Measurements from ENCODE around the gene ZFHX2. TPM values are rescaled to one million over a fixed set of nuclear protein-coding genes. Genes with fewer than 3 reads are reported as not detected.

The ZFHX2 gene
- total RNA-seq, 1 experiment from 2014 or later, result 0.58 TPM

Other genes starting within 250 kb of the ZFHX2 start
- 2.7 and 4.3 TPM in 2 replicates for gene PPP1R3E, start 248.9 kb downstream of the ZFHX2 start, total RNA-seq (2014; rRNA removed; shearing (Covaris generic))
- gene BCL2L2, start 244.9 kb downstream of the ZFHX2 start, total RNA-seq (2014; rRNA removed; shearing (Covaris generic)), result 14.6 and 20.3 TPM in 2 replicates
- gene PABPN1, start 230.3 kb downstream of the ZFHX2 start, total RNA-seq (2014; rRNA removed; shearing (Covaris generic)), result 63.4 and 72.1 TPM in 2 replicates
- not detected in 2 replicates for gene SLC22A17, start 198.9 kb downstream of the ZFHX2 start, total RNA-seq (2014; rRNA removed; shearing (Covaris generic))
- not detected in 2 replicates for gene EFS, start 186.6 kb downstream of the ZFHX2 start, total RNA-seq (2014; rRNA removed; shearing (Covaris generic))
- gene IL25, start 179.0 kb downstream of the ZFHX2 start, total RNA-seq (2014; rRNA removed; shearing (Covaris generic)), result not detected in 2 replicates
- not detected in 2 replicates for gene CMTM5, start 174.7 kb downstream of the ZFHX2 start, total RNA-seq (2014; rRNA removed; shearing (Covaris generic))
- gene MYH6, start 143.5 kb downstream of the ZFHX2 start, total RNA-seq (2014; rRNA removed; shearing (Covaris generic)), result not detected in 2 replicates
- gene MYH7, start 116.1 kb downstream of the ZFHX2 start, total RNA-seq (2014; rRNA removed; shearing (Covaris generic)), result not detected in 2 replicates
- gene NGDN, start 82.1 kb downstream of the ZFHX2 start, total RNA-seq (2014; rRNA removed; shearing (Covaris generic)), result 14.6 and 28.3 TPM in 2 replicates
- 13.5 and 30.0 TPM in 2 replicates for gene THTPA, start 4.5 kb upstream of the ZFHX2 start, total RNA-seq (2014; rRNA removed; shearing (Covaris generic))
- gene AP1G2, start 16.0 kb upstream of the ZFHX2 start, total RNA-seq (2014; rRNA removed; shearing (Covaris generic)), result 67.6 and 77.9 TPM in 2 replicates
- gene JPH4, start 27.0 kb upstream of the ZFHX2 start, total RNA-seq (2014; rRNA removed; shearing (Covaris generic)), result not detected in 2 replicates
- 14.0 and 14.7 TPM in 2 replicates for gene DHRS2, start 84.6 kb upstream of the ZFHX2 start, total RNA-seq (2014; rRNA removed; shearing (Covaris generic))